SK-N-SH (cell line): ENCODE results near the gene HDAC4.

ENCODE experiments used
- TF ChIP-seq, protein P1 (sequence below): IDR thresholded peaks from 2 replicates; pipeline ENCODE4 v1.4.0; 2012; ENCODE audit warnings: low read depth
- TF ChIP-seq, protein P2 (sequence below): fragments of 200-600 bp; sonication (generic); IDR thresholded peaks from 2 replicates; pipeline ENCODE4 v1.6.1; 2017; ENCODE audit warnings: antibody characterized with exemption, mild to moderate bottlenecking, moderate library complexity

DNA sequence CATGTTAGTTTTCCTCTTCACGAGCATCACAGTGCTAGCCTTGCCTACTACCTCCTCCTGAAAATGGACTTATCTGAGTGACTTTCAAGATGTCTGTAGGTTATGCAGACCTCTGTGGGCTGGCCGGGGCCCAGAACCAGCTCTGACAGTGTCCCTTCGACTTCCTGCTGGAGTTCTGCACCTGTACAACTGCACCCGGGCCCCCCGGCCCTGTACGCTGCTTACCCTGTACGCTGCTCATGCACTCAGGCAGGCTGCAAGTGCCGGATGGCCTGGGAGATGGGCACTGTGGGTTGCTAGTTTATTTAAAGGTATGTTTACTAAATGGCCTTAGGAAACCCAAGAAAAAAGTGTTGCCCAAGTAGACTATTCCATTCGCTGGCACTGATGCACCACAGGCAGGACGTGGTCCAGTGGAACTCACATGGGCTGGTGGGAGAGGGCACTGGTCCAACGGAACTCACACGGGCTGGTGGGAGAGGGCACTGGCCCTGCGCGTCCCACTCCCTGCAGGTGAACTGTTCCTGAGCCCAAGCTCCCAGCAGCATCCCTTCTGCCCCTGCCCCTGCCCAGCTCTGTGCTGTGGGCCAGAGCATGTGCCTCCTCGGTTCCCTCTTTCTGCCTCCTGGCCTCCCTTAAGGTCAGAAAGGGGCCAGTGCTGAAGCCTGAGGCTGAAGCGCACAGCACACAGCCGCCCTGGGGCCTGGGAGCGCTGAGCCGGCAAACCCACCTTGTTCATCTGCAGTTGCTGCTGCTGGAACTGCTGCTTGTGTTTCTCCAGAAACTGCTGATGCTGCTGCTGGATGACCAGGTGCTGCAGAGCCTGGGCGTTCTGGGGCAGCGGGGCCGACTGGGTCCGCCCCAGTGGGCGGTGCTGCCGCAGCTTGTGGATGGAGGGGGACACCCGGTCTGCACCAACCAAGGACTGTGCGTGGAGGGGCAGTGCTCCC is 274.8 kb downstream of the HDAC4 start:
- TF ChIP-seq, protein P1, sequence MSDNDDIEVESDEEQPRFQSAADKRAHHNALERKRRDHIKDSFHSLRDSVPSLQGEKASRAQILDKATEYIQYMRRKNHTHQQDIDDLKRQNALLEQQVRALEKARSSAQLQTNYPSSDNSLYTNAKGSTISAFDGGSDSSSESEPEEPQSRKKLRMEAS: no peak
- TF ChIP-seq, protein P2, sequence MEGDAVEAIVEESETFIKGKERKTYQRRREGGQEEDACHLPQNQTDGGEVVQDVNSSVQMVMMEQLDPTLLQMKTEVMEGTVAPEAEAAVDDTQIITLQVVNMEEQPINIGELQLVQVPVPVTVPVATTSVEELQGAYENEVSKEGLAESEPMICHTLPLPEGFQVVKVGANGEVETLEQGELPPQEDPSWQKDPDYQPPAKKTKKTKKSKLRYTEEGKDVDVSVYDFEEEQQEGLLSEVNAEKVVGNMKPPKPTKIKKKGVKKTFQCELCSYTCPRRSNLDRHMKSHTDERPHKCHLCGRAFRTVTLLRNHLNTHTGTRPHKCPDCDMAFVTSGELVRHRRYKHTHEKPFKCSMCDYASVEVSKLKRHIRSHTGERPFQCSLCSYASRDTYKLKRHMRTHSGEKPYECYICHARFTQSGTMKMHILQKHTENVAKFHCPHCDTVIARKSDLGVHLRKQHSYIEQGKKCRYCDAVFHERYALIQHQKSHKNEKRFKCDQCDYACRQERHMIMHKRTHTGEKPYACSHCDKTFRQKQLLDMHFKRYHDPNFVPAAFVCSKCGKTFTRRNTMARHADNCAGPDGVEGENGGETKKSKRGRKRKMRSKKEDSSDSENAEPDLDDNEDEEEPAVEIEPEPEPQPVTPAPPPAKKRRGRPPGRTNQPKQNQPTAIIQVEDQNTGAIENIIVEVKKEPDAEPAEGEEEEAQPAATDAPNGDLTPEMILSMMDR: no peak
